K562 (cell line): Measurements from ENCODE around the gene MLH3. TPM values are rescaled to one million over a fixed set of nuclear protein-coding genes. Genes with fewer than 3 reads are reported as not detected.

ENCODE experiments used
- ATAC-seq: fragments of 200-7000 bp; cut with Tn5 transposase; 3 replicates; pipeline ENCODE4 v1.9.1; 2020; ENCODE audit warnings: moderate library complexity
- BruUV-seq: library from RNA; stranded (reverse); fragments of 400-500 nt; replicated peaks from 2 replicates; lab custom pipeline; 2021; lab: Mats Ljungman, UMichigan
- CTCF ChIA-PET: fragments of 300-600 bp; formaldehyde crosslinking; extraction: SDS; loops from one replicate; lab custom pipeline; 2021; ENCODE audit warnings: low intra/inter-chr PET ratio; lab: Yijun Ruan, JAX
- POLR2A ChIA-PET: fragments of 300-600, 350-650 bp; sonication (Branson Sonifier 250); formaldehyde crosslinking; extraction: SDS; loops from one replicate; lab custom pipeline; 2021; ENCODE audit warnings: antibody characterized with exemption, inconsistent platforms; lab: Yijun Ruan, JAX
- DNase-seq, 4 experiments: peaks; one replicate each; pipeline versions ENCODE4 v3.0.0 to v3.0.0-alpha.2; 2011 to 2018; ENCODE audit warnings: low spot score in 3 of 4, mixed read lengths in 3 of 4; ENCODE audit errors: extremely low read depth in 1 of 4
- FAIRE-seq: peaks from 2 replicates; lab custom pipeline; 2011; peaks lifted over from hg19 to GRCh38; lab: Jason Lieb, UNC
- H2AFZ ChIP-seq: 2 replicates; pipeline ENCODE4 v1.6.0; 2011; ENCODE audit warnings: low read depth, low read length, control low read depth, inconsistent platforms
- H3K27ac ChIP-seq: fragments of 200-600 bp; 3 replicates; pipeline ENCODE4 v1.8.0; 2011; ENCODE audit warnings: low read depth, mild to moderate bottlenecking, control low read depth, inconsistent platforms, low read length, moderate library complexity, mixed read lengths; ENCODE audit errors: extremely low read depth
- H3K27me3 ChIP-seq, 2 experiments: fragments of 300-600 bp in 1 of 2; 2 replicates in 1 of 2; 3 replicates in 1 of 2; pipeline versions ENCODE4 v1.6.0 to v1.8.0; 2011; ENCODE audit warnings: inconsistent platforms in 2 of 2, low read length in 2 of 2, mild to moderate bottlenecking in 1 of 2, mixed read lengths in 1 of 2, moderate library complexity in 1 of 2; ENCODE audit not compliant: control insufficient read depth in 2 of 2, insufficient read depth in 2 of 2
- H3K36me3 ChIP-seq: fragments of 300-600 bp; 3 replicates; pipeline ENCODE4 v1.8.0; 2011; ENCODE audit warnings: mild to moderate bottlenecking, low read length, inconsistent platforms; ENCODE audit not compliant: control insufficient read depth, insufficient read depth
- H3K4me1 ChIP-seq, 2 experiments: fragments of 200-600 bp in 1 of 2; replicated peaks in 1 of 2; 2 replicates in 1 of 2; 3 replicates in 1 of 2; pipeline versions ENCODE4 v1.5.1 to v1.8.0; 2011; ENCODE audit warnings: inconsistent platforms in 2 of 2, low read length in 2 of 2, mild to moderate bottlenecking in 1 of 2, mixed read lengths in 1 of 2, moderate library complexity in 1 of 2; ENCODE audit not compliant: control insufficient read depth in 2 of 2, insufficient read depth in 2 of 2
- H3K4me2 ChIP-seq: 2 replicates; pipeline ENCODE4 v1.6.1; 2011; ENCODE audit warnings: low read length, control low read depth, inconsistent platforms, mixed read lengths; ENCODE audit not compliant: insufficient read depth
- H3K4me3 ChIP-seq: fragments of 200-600 bp; sonication (generic), shearing (Covaris generic); 2 replicates; pipeline ENCODE4 v1.5.1; 2016; ENCODE audit warnings: control low read depth, inconsistent platforms
- H3K79me2 ChIP-seq: fragments of 200-600 bp; 3 replicates; pipeline ENCODE4 v1.8.0; 2011; ENCODE audit warnings: low read length, inconsistent platforms; ENCODE audit not compliant: control insufficient read depth, insufficient read depth
- H3K9ac ChIP-seq, 2 experiments: 2 replicates each; pipeline versions ENCODE4 v1.6.0 to v1.6.1; 2011; ENCODE audit warnings: low read depth in 2 of 2, low read length in 2 of 2, control low read depth in 1 of 2, inconsistent platforms in 1 of 2, mild to moderate bottlenecking in 1 of 2, mixed read lengths in 1 of 2; ENCODE audit not compliant: insufficient read depth in 1 of 2
- H3K9me1 ChIP-seq: one replicate; pipeline ENCODE4 v1.6.0; 2011; ENCODE audit warnings: inconsistent platforms, mild to moderate bottlenecking, low read length, moderate library complexity; ENCODE audit not compliant: control insufficient read depth, insufficient read depth
- H3K9me3 ChIP-seq: replicated peaks from 2 replicates; pipeline ENCODE4 v1.5.1; 2011; ENCODE audit warnings: low read depth, low read length, inconsistent platforms; ENCODE audit not compliant: control insufficient read depth, insufficient read depth
- H4K20me1 ChIP-seq: replicated peaks from 2 replicates; pipeline ENCODE4 v1.6.1; 2011; ENCODE audit warnings: low read length, inconsistent platforms, mixed read lengths; ENCODE audit not compliant: control insufficient read depth, insufficient read depth
- ARID3B ChIP-seq: fragments of 250-450 bp; sonication (Bioruptor Pico); IDR thresholded peaks from 2 replicates; pipeline ENCODE4 v1.4.0; 2020; ENCODE audit warnings: borderline replicate concordance
- BCLAF1 ChIP-seq, 2 experiments: fragments of 450-650 bp in 1 of 2; IDR thresholded peaks; 2 replicates each; pipeline ENCODE4 v1.6.1; 2011 to 2017; ENCODE audit warnings: low read depth in 2 of 2, antibody characterized with exemption in 1 of 2, borderline replicate concordance in 1 of 2, low read length in 1 of 2, mild to moderate bottlenecking in 1 of 2, mixed read lengths in 1 of 2; ENCODE audit not compliant: control insufficient read depth in 1 of 2
- BMI1 ChIP-seq: fragments of 150-350 bp; IDR thresholded peaks from 2 replicates; pipeline ENCODE4 v1.6.1; 2014; ENCODE audit warnings: low read length
- MBD1 ChIP-seq: fragments of 250-450 bp; sonication (Bioruptor Pico); IDR thresholded peaks from 2 replicates; pipeline ENCODE4 v1.8.0; 2022; ENCODE audit warnings: inconsistent platforms
- NFXL1 ChIP-seq: fragments of 450-650 bp; formaldehyde crosslinking; IDR thresholded peaks from 2 replicates; pipeline ENCODE4 v1.4.0; 2021; ENCODE audit warnings: mild to moderate bottlenecking
- POLR2H ChIP-seq: IDR thresholded peaks from 2 replicates; pipeline ENCODE4 v1.6.1; 2016; ENCODE audit warnings: missing genetic modification characterization, low read depth, mild to moderate bottlenecking, control low read depth, missing compliant biosample characterization, moderate library complexity
- PTRF ChIP-seq: fragments of 450-650 bp; IDR thresholded peaks from 2 replicates; pipeline ENCODE4 v1.6.1; 2016; ENCODE audit warnings: mild to moderate bottlenecking, missing genetic modification characterization, missing compliant biosample characterization
- RBM17 ChIP-seq: fragments of 200-400 bp; formaldehyde crosslinking; IDR thresholded peaks from 2 replicates; pipeline ENCODE4 v1.6.1; 2017; ENCODE audit warnings: low read depth, mild to moderate bottlenecking, low read length, borderline replicate concordance
- TEAD2 ChIP-seq: fragments of 450-650 bp; IDR thresholded peaks from 2 replicates; pipeline ENCODE4 v1.6.1; 2016; ENCODE audit warnings: missing genetic modification characterization, control low read depth, missing compliant biosample characterization
- ZNF830 ChIP-seq: fragments of 250-450 bp; sonication (Bioruptor Pico); IDR thresholded peaks from 2 replicates; pipeline ENCODE4 v1.5.0; 2021; ENCODE audit warnings: mild to moderate bottlenecking
- WGBS: fragments of 100-300 bp; shearing (Covaris generic); methylation state at CpG from one replicate; pipeline ENCODE4 v1.1.6; 2016; ENCODE audit warnings: low coverage, mixed read lengths; ENCODE audit not compliant: insufficient coverage; ENCODE audit errors: missing lambda C conversion rate; 5-methylcytosine and 5-hydroxymethylcytosine counted together
- in situ Hi-C: fragments of 300-500 bp; cut with MboI; formaldehyde crosslinking; loops from 4 replicates; pipeline ENCODE4 v1.15.0; 2018; ENCODE audit warnings: inconsistent platforms, mixed read lengths
- intact Hi-C: fragments of 100-400 bp; cut with micrococcal nuclease; formaldehyde crosslinking; loops from 2 replicates; pipeline ENCODE4 v1.14.2; 2022
- polyA plus RNA-seq, 8 experiments: library from polyadenylated mRNA; depleted of rRNA in 4 of 8; stranded (reverse) in 5 of 8; unstranded in 3 of 8; fragments of >200 nt; fragmentation: Nextera tagmentation in 2 of 8; fragmentation: Illumina TruSeq in 1 of 8; extraction: Ambion mirVana in 2 of 8; extraction: Trizol in 1 of 8; gene quantifications; 2 replicates each; pipeline versions ENCODE4 v1.2.1 to v1.2.3, GENCODE V29; 2011 to 2014; ENCODE audit warnings: inconsistent platforms in 1 of 8, missing spikeins in 1 of 8
- total RNA-seq, 7 experiments: library from RNA; depleted of rRNA in 6 of 7; stranded (reverse); fragments of >200 nt in 6 of 7; fragmentation: Illumina TruSeq in 2 of 7; extraction: Trizol in 2 of 7; gene quantifications; 2 replicates each; pipeline versions ENCODE4 v1.2.1 to v1.2.3, GENCODE V29; 2011 to 2021; ENCODE audit warnings: low replicate concordance in 1 of 7

Gene MLH3
- total and polyA plus RNA-seq, 9 of the 15 experiments (the other 6 are each of a cell fraction or from before 2014, with no cell fraction given), result 5.9 to 15.3 (median 10.7) TPM

DNA sequence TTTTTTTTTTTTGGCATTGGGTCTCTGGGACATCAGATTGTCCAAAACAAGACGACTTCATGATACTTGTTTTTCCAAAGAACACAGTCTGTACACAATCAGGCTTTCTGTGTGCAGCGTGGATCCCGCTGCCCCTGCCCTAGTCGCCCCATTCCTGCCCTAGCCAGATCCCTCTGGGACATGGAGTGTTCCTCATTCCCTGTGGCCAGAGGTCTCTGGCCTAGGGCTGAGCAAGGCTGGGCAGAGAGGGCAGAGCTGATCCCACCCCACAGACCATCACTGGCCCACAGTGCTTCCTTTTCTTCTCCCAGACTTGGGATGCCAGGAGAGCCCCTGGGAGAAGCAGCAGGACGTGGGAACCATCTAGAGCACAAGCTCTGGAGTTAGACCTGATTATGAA is 69.4 kb downstream of the MLH3 start:
- no peaks in the 10 kb centered on the region for H3K36me3 ChIP-seq
- no TSS peak for BruUV-seq
- no peaks in the 10 kb centered on the region for H3K79me2 ChIP-seq
- H3K9me1 ChIP-seq, result no peaks in the 10 kb centered on the region
- DNase-seq, result no peak
- ChIA-PET CTCF (no interaction called here), POLR2A (interaction anchor here (0.6 kb wide), 1 partner anchor 103 kb away, joined by 3 read pairs; no protein-coding TSS in a partner anchor)
- in situ Hi-C loops, result no loop called here
- H4K20me1 ChIP-seq, result no peaks in the 10 kb centered on the region
- no peak overlapping the region for H3K27ac ChIP-seq
- H3K9me3 ChIP-seq, result no peaks in the 10 kb centered on the region
- no peaks in the 10 kb centered on the region for H3K27me3 ChIP-seq
- no peak for FAIRE-seq
- H3K4me1 ChIP-seq, result peaks cover 0 to 29% of the 10 kb centered on the region in 2 experiments; a peak in 2 of 5 replicates
- no peak overlapping the region for H3K4me2 ChIP-seq
- H3K4me3 ChIP-seq, result no peak overlapping the region
- intact Hi-C loops, result no loop called here
- WGBS, result 58% methylated on average over 5 of the region's 5 CpGs
- no peak overlapping the region for H3K9ac ChIP-seq
- ATAC-seq, result no peak
- no peak overlapping the region for H2AFZ ChIP-seq
- TF ChIP-seq POLR2H (tag), result no peak
- no peak for TF ChIP-seq ZNF830 (CRISPR knock-in tag)
- TF ChIP-seq BCLAF1 (IDR thresholded peaks at IDR 0.05; ENCODE audit: borderline replicate concordance in 1 of 2, control insufficient read depth in 1 of 2, low read depth in 2 of 2, low read length in 1 of 2), result no peak
- TF ChIP-seq PTRF (tag), result no peak
- TF ChIP-seq RBM17, result no peak
- no peak for TF ChIP-seq TEAD2 (tag)
- TF ChIP-seq ARID3B (CRISPR knock-in tag), result no peak
- no peak for TF ChIP-seq MBD1 (CRISPR knock-in tag)
- no peak for TF ChIP-seq NFXL1
- TF ChIP-seq BMI1, result no peak
